ENCODE data around the gene ARHGDIA.

Gene ARHGDIA

DNA sequence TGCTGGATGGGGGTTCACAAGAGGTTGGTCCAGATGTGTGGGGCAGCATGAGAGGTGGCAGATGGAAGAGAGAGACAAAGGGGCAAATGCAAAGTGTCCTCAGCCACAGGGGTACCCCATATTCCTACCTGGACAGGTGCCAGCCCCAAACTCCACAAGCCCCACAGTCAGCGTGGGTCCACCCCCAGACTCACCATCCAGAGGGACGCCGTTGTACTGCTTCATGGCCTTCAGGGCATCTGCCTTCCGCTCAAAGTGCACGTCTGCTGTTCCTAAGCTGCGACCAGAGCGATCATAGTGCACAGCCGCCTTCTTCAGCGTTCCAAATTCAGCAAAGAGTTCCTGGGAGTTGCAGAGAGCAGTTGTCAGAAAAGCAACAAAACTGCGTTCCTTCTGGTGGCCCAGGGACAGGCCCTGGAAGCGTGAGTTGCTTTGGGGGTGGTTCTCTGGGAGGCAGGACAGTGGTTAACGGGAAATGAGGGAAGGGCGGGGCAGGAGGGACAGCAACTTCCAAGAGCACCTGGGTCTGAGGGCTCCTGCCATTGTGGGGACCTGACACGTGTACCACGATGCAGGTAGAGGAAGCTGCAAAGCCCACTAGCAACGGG is 18.0 kb upstream of the ARHGDIA start:
- DNase-seq (ENCODE audit: low read depth, low spot score): no peak

DNA sequence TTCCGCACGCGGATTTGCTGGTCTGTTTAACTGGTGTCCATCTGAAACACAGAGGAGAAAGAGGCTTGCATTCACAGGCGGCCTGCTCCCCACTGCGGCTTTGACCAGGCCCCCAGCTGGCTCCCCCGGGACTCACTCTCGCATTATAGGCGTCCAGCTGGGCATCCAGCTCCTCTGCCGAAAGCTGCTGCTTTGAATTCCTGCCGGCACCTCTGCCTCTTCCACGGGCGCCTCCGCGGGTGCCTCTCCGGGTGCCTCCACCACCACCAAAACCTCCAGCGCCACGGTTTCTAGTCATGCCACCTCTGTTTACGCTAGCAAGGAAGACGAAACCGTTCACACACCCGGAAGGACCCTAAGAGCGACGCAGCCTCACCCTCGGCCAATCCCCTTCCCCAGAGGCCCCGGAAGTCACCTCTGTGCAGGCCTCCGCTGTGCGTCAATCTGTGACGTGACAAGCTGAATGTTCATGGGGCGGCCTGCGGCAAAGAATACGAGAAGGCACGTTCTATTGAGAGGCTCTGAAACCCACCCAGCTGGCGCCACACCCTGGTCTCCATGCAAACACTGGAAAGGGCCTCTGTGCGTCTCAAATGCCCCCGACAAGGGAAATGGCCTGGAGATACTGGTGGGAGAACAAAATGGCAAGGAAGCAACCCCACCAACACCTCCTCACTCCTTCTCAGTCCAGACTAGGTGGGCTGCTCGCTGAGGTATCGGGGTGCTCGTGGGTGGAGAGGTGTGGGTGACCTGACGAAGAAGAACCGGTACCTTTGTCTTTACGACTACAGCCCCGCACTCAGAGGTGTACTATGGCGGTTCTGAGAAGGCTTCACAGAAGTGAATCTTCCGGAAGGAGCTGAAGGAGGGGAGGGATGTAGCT is 17.2 kb upstream of the ARHGDIA start:
- no peak for DNase-seq (ENCODE audit: low read depth, low spot score)

DNA sequence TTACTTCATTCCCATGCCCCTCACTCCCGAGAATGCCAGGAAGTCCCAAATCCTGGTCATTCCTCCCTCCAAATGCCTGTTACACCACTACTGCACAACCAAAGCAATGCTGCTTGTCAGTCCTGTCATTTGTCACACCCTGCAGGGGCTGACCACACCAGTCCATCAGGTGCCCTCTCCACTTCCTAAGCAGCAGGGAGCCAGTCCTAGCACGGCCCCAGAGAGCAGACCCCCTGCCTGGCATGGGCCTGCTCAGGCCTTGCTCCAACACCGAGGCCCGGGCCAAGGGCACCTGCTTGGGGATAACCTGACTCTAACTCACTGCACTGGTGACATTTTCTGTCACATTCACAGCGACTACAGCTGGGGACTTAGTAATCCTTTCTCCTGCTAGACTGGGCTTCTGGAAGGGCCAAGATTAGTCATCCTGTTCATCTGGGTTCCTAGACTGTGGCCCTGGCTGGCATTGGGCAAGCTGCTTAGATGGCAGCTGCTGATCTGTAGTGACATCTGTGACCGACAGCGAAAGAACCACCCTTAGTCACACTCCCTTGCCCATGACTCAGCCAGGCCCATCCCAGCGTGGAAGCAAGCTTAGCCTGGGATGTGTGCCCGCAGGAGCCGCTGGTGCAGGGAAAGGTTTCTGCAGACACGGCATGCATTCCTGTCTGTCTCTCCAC is 14.9 kb upstream of the ARHGDIA start:
- DNase-seq (ENCODE audit: low read depth, low spot score): no peak

DNA sequence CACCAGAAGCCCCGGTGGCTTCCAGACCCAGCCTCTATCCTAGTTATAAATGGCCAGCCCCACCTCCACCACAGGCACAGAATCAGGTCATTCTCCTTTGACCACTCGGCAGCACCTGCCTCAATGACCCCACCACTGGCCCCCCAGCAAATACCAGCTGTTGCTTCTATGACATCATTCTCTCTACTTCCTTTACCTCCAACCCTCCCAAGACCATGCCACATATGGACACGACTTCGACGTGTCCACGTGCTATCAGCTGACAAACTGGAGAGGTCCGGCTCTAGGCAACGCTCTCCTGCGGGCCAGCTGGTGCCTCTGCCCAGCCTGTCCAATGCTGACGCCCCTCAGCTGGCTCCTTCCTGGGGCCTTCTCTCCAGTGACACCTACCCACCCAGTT is 14.3 kb upstream of the ARHGDIA start:
- DNase-seq (ENCODE audit: low read depth, low spot score): no peak

DNA sequence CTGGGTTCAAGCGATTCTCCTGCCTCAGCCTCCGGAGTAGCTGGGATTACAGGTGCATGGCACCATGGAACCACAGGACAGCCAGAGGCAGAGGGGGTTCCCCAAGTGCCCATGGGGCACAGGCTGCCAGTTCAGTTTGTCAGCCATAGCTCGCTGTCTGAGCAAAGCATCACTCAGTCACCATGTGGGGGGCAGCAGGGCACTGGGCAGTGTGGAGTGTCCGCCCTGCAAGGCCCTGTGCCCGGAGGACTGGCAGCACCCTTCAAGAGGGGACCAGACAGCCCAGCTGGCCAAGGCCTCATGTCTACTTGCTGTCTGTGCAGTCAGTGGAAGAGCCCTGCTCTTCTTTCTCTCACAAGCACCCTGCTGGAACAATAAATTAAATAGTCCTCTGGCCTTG is 13.8 kb upstream of the ARHGDIA start:
- no peak for DNase-seq (ENCODE audit: low read depth, low spot score)

DNA sequence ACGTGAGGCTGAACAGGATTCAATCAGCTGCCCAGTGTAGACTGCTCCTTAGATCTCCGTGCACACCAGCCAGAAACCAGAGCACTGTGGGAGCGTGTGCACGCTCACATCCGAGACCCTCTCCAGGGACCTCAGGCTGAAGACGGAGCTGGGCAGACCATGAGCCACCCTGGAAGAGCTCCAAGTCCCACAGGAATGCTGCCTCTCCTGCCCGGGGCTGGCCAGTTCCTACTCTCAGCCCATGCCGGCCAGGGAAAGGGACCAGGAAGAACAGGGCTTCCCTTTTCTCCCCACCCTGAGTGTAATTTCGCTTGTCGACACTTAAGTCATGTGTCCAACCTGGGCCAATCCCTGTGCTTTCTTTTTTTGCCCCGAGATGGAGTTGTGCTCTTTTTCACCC is 13.4 kb upstream of the ARHGDIA start:
- DNase-seq (ENCODE audit: low read depth, low spot score): no peak

DNA sequence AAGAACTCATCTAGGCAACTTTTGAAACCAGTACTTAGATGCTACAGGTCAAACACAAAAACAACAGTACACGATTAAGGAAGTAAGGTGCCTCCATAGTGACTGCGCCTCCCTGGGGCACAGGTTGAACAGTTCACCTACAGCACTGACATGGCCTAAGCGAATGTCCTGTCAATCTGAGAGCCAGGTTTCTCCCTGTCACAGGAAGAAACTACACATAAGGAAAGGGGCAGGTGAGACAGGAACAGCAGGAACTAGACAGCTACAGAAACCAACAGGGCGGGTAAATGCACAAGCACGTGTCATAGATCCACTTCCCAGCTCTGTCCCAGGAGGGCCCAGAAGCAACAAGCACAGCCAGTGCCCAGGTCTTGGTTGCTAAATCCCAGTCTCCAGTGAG is 8.0 kb upstream of the ARHGDIA start:
- DNase-seq (ENCODE audit: low read depth, low spot score): no peak

DNA sequence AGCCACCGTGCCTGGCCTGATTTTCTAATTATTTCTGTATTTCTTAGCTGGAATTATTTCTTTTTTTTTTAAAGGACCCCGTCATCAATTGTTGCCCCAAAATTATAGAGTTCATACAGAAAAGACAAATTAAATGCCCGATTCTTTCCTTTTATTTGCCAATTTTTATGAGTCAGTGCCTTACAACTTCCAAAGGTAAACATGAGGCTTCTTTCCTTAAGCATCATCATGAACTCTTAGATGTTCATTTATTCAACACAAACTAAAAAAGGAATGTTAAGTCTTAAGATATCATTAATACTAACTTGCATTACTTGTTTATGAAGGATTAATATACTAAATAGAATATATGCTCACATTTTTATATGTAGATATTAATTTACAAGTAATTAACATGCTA is 7.2 kb upstream of the ARHGDIA start:
- DNase-seq (ENCODE audit: low read depth, low spot score): no peak

DNA sequence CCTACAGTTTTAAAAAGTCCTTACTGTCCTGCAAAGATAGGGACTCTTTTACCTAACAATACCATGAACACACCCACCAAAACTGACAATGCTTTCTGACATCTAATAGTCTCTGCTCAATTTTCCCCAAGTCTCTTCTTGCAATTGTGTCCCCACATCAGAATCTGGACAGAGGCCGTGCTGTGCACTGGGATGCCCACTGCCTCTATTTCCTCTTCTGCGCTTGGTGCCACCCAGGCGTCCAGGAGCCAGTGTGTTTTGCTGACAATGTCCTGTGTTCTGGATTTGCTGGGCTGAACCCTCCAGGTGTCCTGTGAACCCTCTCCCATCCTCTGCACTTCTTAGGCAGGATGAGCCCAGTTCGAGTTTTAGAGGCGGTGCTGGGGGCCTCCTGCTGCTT is 6.4 kb upstream of the ARHGDIA start:
- no peak for DNase-seq (ENCODE audit: low read depth, low spot score)

DNA sequence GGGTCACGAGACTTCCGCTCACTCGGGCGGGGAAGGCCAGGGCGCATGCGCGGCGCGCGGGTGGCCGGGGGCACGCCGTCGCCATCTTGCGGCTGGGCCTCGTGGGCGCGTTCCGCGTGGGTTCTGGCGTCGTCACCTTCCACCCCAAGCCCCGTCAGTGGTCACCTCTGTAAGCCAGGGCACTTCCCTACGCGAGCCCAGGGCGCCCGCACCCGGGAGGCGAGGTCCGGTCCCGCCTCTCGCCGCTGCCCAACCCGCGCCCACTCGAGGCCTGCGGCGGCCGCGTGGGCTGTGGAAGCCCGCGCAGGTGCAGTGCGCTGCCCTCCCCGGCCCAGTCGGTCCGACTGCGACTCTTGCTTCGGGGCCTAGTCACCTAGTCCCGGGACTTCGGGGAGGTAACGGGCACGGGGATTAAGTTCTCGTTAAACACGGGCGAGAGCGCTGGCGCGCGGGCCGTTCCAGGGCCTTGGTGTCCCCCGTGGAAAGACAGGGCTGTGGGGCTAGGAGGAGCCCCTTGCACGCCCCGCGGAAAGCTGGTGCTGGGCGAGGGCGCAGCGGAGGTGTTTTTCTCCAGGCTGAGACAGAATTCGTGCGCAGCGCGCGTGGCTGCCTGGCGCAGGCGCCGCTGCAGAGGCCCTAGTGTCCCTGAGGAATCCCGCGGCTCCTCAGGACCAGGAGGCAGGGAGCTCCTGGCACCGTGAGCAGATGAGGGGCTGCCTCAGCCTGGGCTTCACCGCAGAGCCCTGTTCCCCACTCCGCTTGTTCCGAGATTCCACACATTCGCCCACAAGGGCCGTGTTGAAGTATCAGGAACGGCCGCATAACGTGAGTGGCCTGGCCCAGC is 472 bp upstream of the ARHGDIA start:
- DNase-seq (ENCODE audit: low read depth, low spot score): no peak

DNA sequence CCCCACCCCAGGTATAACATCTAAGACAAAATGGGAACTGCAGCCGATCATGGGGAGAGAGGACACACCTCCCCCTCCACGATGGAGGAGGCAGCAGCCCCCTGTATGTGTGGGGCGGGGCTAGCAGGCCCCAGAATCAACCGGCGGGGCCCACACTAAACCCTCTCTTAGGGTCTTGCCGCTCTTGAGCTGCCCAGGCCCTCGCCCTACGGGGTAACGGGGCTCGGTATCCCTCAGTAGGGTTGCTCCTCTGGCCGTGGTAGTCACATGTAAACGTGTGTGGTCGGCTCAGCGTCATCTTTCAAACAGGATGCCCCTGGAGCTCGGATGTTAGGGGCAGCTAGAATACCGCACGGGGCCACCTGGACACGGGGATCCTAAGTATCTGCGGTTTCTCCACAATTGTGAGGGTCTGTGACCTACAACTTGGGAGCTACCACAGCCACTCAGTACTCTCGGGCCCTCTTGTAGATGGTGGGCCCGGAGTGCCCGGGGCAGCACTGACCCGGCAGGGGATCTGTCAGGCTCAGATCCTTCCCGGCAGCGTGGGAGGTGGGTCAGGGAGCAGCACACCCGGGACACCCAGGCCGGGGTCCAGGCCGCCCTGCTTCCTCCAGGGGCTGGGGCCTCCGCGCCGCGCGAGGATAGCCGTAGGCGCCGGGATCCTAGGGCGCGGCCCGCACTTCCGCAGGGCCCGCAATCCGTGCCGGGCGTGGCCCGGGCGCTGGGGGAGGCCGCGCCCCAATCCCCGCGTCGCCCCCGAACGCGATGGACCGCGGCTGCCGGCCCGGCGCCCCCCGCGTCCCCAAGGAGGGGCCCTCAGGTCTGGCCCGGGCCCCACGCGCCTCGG is 781 bp downstream of the ARHGDIA start:
- DNase-seq (ENCODE audit: low read depth, low spot score): no peak

DNA sequence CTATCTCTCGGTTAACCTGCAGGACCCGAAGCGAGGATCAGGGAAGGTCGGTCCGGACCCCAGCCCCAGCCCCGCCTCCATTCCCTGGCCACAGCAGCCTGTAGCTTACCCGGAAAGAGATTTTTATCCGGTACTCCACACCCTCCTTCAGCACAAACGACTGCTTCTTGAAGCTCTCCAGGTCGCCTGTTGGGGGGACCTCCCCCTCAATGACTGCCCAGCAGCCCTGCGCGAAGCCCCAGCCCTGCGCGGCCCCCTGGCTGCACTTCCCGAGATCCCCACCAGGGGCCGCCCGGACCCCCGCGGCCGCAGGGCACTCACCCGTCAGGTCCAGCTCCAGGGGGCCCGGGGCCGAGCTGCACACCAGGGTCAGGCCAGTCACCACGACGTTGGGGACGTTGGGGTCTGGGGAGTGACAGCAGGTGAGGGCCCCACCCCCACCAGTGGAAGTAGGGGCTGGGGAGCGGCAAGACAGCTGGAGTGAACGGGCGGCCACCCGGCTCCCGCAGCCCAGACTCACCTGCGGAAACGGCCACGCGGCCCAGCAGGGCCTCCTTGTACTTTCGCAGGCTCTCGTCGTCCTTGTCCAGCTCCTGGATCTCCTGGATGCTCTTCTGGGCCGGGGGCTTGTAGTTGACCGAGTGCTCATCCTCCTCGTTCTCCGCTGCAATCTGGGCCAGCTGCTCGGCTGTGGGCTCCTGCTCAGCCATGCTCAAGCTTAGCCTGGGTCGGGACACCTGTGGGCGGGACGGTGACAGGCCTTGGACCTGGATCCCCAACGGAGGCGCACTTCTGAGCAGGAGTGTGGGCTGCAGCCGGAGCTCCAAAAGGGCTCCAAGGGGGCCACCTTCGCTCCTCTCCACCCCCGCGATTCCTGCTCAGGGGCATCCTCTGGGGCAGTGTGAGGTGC is 1.7 kb downstream of the ARHGDIA start:
- DNase-seq (ENCODE audit: low read depth, low spot score): no peak

DNA sequence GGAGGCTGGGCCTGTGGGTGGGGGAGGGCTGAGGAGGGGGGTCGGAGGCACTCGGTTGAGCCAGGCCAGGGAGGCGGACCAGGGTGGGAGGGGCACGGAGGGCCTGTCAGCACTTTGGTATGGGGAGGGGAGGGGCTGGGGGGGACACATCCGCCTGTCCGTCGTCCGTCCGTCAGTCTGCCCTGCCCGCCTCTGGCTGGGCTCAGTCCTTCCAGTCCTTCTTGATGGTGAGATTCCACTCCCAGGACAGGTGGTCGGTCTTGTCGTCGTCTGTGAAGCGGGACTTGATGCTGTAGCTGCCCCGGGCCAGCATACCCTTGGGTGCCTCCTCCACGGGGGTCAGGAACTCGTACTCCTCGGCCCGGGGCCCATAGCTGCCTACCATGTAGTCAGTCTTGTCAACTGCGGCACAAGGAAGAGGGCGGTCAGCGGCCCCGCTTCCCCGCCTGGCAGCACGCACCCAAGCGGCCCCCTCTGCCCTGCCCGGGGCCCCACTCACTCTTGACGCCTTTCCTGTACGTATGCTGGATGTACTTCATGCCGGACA is 2.4 kb downstream of the ARHGDIA start:
- no peak for DNase-seq (ENCODE audit: low read depth, low spot score)

DNA sequence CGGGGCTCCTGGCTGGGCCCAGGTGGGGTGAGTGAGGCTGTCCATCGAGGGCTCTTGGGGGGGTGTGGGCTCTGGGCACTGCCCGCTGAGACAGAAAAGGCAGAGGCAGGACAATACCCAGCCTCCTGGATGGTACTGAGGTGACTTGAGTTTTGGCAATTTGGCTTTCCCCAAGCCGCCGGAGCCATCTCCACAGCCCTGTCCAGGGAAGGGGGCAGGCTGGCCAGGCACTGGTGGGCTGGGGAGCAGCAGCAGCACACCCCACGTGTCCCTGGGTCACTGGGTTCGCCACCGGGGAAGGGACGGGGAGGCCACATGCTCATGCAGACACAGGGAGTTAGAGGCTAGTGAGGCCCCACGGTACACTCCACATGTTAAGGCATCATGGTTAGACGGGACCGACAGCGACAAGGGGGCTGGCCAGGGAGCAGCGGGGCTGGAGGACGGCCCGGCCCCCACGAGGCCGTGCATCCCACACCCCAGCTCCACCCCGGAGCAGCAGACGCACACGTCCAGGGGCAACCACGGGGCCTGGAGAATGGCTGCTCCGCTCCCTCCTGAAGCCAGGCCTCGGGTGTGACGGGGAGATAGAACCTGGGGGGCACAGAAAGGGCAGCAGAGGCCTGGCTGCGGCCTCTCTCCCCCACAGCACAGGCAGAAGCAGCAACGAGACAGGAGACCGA is 3.0 kb downstream of the ARHGDIA start:
- no peak for DNase-seq (ENCODE audit: low read depth, low spot score)

DNA sequence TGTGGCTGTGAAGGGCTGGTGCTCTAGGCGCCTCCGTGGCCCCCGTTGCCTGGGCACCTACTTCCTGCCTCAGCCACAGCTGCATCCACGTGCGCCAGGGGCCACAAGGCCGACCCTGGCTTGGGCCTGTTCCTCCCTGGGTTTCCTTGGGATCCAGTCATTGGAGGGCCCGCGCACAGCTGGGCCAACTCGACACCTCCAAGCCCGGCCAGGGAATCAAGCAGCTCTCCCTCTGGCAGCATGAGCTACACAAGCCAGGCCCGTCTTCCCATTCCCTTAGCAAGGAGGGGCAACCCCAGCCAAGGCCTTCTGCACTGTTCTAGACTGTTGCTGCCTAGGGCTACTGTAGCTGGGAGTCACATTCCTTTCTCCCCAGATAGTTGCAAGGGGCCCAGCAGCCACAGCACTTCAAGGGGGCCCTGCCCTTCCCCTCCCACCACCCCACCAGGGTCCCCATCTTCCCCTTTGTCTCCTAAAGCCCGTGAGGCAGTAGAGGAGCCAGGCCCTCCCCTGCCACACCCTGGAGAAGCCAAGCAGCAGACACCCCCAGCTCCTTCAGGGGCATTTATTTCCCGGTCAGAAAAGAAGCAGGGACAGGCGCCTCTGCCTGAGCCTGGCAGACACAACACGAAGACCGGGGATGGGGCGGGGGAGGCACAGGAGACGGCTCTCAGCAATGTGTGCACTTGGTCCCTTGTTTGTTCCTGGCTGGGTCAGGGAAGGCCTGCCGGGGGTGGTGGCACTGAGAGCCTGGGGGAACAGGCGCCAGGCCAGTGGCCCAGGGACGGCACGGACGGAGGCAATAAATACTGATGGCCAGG is 3.8 kb downstream of the ARHGDIA start:
- DNase-seq (ENCODE audit: low read depth, low spot score): no peak

DNA sequence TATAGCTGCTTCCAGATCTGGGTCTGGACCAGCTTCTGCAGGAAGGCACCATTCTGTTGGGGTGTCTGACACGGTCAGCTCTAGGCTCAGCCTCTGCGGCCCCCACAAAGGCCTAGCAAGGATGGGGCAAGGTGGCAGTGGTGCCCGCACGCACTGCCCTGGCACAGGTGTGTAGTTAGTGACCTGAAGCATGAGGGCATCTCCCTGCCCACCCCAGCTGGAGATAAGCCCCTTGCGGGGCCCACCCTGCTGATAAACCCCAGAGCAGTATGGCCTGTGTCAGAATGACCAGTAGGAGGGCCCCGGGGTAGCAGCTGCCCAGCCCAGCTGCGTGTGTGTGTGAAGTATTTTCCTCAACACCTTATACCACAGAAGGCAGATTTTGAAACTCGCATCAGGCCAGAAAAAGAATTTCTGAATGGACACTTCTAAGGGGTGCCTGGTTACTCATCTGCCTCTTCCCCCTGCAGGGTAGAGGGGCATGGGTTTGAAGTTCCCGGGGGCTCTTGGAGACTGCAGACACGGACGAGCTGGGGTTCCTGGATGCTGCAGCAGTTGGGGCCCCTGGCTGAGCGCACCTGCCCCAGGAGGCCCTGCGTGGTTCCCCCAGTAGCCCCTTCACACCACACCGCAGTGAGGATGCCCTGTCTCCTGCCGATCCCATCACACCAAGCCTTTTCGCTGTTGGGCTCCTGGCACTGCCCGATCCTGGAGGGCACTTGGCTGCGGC is 4.5 kb downstream of the ARHGDIA start:
- no peak for DNase-seq (ENCODE audit: low read depth, low spot score)

DNA sequence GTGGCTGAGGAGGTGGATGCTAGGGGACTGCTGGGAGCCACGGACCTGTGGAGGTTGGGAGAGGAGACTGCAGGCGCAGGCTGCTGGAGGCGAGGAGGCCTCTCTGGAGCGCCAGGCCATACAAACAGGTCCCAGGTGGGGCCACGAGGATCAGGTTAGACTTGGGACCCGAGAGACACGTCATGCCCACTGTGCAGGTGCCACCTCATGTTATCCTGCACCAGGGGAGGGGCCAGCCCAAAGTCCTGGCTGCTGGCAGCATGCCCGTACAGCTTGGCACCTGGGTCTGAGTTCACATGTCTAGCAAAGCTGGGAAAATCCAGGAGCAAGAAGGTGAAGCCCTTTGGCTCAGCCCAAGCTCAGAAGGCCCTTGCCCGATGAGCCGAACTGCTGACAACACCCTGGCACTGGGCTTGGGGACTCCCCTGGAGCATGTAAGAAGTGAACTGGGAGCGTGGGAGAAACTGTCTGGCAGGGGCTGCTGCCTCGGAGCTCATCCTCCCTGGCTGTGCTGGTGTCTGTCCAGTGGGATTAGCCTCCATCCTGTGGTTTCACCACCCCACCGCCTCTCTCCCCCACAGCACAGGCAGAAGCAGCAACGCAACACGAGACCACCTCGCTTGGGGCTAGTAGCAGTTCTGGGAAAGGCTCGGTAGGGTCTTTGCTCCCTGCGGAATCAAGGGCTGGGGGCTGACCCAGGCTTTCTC is 5.3 kb downstream of the ARHGDIA start:
- no peak for DNase-seq (ENCODE audit: low read depth, low spot score)

All from brain pericyte (primary cell).